HCEC 1CT (cell line): Measurements from ENCODE around the gene ZNHIT2.
"Not testable (repeated sequence)": the region's sequence is repeated elsewhere in the genome, so short reads cannot be mapped to it uniquely, and the experiment has no call there.

Source experiments
- DNase-seq: peaks from one replicate; pipeline ENCODE4 v3.0.0-alpha.2; 2017

ZNHIT2 gene

DNA sequence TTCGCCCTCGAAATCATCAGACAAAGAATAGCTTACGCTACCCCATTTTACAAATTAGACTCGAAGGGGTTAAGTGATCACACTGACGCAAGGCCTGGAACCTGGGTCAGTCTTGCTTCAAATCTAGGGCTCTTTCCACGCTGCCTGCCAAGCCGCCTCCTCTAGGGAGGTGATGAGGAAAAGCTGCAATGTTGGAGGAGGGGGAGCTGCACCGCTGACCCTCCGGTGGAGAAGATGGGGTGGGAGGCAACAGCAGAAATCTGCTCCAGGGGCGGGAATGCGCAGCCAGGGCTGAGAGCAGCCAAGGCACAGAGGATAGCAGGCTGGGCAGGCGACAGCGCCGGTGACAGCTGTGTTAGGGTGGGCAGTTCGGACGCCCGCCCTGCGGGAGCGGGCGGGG is 16.2 kb upstream of the ZNHIT2 start:
- no peak for DNase-seq

- no peak for DNase-seq
Observed at GRCh38 chr11:65132988-65133700, 15.6 kb upstream of the ZNHIT2 start.

DNA sequence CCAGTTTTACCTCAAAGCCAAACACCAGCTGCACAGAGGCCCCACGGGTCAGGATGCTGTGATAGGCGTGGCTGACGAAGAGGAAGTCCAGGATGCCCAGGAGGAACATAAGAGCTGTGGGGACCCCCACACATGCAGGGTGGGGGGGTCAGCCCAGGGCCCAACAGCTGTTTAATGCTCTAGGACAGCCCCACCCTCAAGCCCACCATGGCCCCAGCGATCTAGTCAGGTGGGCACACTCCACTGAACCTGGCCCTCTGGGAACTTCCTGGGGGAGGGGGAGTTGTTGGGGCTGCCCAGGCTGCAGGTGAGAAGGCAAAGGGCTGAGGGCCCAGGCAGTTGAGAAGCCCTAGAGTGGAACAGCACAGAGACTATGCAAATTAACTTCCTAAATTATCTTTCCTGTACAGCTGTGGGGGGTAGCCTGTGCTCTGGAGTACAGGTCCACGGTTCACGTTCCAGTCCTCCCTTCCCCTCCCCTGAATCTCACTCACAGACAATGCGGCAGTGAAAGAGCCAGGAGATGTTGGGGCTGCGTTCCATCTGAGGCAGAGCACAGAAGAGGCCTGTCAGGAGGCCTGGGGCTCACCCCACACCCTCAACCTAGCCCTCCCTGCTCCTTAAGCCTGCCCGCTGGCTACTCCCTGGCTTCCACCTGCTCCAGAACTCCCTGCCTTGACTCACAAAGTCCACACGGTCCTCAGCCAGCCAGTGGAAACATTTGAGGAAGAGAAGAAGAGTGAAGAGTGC is 14.9 kb upstream of the ZNHIT2 start:
- DNase-seq: no peak

DNA sequence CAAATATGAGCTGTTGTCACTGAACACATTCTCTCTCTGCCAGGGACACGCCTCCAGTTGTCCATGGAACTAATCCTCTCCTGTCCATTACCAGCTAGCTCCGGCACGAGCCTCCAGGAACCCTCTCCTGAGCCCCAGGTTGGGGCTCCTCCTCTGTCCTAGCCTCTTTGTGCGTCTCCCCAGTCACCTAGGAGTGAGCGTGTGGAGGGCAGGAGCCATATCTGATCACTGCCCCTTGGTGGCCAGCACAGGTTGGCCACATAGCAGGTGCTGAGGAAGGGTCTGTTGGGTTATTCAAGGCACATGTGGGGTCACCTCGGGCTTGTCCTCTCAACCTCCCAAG is 14.4 kb upstream of the ZNHIT2 start:
- no peak for DNase-seq

DNA sequence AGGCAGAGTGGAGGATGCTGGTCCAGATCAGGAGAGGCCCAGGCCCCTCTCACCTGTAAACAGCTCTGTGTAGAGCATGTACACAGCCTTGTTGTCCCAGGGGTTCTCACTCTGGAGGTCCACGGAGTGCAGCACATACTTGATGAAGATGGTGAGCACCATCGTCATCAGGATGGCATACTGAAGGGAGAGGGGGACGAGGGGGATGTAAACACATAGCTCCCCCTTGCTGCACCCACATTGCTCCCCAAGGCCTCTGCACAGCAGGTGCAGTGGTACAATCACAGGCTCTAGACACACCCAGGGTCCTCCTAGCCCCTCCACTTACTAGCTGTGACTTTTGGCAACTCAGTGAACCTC is 13.9 kb upstream of the ZNHIT2 start:
- no peak for DNase-seq

GRCh38 chr11:65130631-65131416 is 13.3 kb upstream of the ZNHIT2 start:
- no peak for DNase-seq

- no peak for DNase-seq
Observed at GRCh38 chr11:65129649-65130441, 12.3 kb upstream of the ZNHIT2 start.

DNA sequence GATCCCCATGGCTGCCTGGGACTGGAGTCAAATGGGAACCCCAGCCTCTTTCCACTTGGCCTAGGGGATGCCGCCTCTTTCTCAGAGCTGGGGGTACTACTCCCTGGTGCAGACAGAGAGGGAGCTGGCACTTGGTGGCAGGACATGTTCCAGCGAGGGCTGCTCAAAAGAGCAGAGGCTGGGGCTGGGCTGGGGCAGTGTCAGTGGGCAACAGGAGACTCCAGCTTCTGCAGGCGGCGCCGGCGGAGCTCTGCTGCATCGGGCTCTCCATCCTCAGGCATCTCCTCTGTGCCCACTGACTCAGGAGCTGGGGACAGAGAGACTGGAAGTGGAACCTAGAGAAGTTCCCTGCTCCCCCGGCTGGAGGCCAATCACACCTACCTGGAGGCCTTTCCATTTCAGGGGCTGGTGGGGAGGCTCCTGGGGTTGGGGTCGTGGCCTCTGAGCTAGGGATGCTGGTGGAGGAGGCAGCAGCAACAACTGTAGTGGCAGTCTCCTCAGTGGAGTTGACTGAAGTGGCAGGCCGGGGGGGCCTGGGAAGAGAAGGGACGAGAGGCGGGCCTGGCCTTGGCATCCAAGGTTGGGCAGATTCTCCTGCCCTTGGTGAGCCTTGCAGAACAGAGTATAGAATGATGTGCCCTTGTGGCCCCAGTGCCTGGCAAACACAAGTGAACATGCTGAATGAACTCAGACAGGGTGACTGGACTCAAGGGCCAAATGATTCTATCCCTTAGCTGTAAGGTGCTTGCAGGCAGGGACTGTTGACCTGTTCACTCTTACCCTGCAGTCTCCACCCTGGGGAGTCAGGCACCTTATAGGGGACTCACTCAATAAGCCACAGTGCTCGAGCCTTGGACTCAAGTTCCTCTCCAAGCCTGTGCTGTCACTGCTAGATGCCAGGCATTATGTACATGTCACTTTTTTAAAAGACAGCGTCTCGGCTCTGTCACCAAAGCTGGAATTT is 11.0 kb upstream of the ZNHIT2 start:
- DNase-seq: no peak

- no peak for DNase-seq
Observed at GRCh38 chr11:65127473-65128181, 10.1 kb upstream of the ZNHIT2 start.

DNA sequence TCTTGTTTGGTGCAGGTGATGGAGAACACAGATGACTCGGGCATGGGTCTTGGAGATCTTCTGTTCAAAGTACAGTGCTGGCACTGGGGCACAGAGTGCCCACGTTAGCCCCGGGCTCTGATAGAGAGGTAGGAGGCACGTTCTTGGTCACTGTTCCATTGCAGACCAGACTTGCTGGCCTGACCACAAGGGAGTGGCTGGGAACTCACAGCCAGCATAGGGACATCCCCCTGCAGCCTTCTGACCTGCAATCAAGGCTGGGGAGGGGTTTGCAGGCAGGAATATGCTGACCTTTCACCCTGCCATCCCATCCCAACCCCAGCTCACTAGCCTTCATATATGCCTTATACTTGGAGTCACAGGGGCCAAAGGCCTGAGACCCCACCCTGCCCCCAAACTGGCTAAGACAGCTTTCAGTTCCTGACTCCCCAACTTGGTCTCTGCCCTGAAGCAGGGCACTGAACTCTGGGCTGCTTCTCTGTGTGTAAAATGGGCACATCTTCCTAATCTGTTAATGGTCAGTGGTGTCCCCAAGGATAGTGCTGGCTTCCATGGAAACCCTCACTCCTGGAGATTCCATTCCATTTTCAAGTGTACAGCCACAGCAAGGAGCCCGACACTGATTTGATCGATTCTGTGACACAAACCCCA is 9.2 kb upstream of the ZNHIT2 start:
- DNase-seq: no peak

GRCh38 chr11:65125197-65126056 is 7.9 kb upstream of the ZNHIT2 start:
- no peak for DNase-seq

DNA sequence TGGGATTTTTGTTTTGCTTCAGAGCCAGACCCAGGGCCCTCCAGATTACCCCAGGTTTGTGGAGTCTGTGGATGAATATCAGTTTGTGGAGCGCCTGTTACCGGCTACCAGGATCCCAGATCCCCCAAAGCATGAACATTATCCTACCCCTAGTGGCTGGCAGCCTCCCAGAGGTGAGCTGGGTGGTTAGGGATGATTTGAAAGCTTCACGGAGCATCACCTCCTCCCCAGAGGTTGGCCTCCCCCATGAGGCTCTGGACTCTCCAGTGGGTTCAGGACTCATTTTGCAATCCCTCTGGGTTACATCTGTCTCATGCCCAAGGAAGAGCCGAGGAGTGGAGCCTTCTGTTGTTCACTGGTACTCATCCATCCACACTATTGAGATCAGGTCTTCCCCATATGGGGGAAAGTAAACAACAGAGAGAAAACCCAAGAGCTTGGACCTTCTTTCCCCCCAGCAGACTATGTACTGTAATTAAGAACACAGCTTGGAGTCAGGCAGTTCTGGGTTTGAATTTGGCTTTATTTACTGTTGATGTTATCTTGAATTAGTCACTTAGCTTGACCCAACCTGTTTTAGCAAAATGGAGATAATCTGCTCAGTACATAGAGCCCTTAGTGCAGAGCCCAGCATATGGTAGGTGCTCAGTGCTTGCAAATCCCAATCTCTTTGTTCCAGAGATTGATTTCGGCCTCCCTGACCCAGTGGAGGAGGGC is 7.1 kb upstream of the ZNHIT2 start:
- DNase-seq: no peak

- DNase-seq: peak; percentile 97
Observed at GRCh38 chr11:65121865-65122696, 4.6 kb upstream of the ZNHIT2 start, which contains the start of the genes FAU and MRPL49. FAU (minus strand) TSS chr11:65122134; CDS start chr11:65121813, 321 bp downstream. MRPL49 (plus strand) TSS chr11:65122321; CDS start chr11:65122347, 26 bp downstream.

GRCh38 chr11:65121447-65121864 is 4.0 kb upstream of the ZNHIT2 start:
- no peak for DNase-seq

GRCh38 chr11:65120831-65121230 is 3.3 kb upstream of the ZNHIT2 start:
- no peak for DNase-seq

- DNase-seq: no peak
Observed at GRCh38 chr11:65119670-65119995, 2.1 kb upstream of the ZNHIT2 start.

DNA sequence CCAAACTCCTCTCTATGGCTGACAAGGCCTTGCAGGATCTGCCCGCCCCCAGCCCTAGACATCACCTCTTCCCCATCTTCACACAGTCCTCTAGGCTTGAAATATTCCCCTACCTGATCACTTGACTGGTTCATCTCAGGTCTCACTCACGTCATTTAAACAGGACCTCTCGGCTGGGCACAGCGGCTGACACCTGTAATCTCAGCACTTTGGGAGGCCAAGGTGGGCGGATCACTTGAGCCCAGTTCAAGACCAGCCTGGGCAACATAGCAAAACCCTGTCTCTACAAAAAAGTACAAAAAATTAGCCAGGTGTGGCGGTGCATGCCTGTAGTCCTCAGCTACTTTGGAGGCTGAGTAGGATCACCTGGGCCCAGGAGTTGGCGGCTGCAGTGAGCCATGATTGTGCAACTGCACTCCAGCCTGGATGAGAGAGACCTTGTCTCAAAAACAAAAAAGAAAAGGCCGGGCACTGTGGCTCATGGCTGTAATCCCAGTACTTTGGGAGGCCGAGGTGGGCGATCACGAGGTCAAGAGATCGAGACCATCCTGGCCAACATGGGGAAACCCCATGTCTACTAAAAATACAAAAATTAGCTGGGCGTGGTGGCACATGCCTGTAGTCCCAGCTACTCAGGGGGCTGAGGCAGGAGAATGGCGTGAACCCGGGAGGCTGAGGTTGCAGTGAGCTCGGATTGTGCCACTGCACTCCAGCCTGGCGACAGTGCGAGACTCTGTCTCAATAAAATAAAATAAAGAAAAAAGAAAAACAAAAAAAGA is 1.6 kb upstream of the ZNHIT2 start:
- not testable (repeated sequence) for DNase-seq
